T-helper 2 cell (primary cell): ENCODE results near the gene TBC1D32.
"Not testable (repeated sequence)": the region's sequence is repeated elsewhere in the genome, so short reads cannot be mapped to it uniquely, and the experiment has no call there.

Experiments used
- DNase-seq, 5 experiments: peaks; one replicate each; pipeline versions ENCODE4 v3.0.0 to v3.0.0-alpha.2; 2012 to 2022

TBC1D32 gene

DNA sequence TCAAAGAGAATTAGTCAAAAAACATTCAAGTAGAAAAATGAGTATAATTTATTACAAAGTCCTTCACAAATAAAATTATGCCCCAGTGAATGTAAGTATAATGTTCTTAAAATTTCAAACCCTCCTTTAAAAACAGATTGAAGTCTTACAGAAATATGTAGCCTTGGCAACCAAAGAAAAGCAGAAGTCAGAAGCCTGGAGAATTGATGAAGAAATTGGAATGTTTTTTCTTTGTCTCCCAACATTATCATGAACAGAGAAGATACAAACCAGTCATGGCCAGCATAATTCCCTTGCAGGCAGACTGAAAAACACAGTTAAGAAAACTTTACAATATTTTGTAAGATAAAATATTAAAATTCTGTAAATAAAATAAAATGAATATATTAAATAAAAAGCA is 221.9 kb downstream of the TBC1D32 start:
- DNase-seq: no peak

DNA sequence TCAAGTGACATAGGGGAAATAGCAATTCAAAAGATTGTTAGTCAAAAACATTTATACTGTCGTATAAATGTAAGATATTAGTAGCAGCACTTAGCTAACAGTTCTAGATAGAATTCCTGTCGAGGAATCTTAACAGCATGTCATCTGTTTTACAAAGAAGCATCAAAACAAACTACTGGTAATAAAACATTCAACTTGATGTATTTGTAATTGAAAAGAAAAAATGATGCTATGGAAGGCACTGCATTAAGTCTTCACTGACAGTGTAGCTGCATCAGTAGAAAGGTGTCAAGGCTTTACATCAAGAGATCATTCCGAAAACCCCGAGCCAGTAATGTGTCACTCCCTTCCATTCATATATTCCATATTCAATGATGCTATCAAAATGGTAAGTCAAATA is 223.5 kb downstream of the TBC1D32 start:
- DNase-seq: no peak

DNA sequence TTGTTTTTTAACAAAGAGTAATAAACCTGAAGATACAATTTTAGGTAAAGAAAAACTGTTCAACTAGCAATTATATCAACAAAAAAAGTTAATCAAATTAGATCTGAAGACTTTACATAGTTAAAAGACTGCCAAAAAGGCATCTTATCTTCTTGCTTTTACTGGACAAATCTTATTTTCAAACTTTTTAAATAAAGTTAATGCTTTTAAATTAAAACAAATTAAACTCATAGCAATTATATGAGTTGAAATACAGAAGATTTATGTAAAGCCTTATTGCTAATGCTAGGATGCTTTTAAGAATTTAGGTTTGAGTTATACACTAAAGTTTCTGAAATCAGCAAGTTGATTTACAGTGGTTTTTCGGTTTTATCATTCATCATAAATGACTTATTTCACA is 227.3 kb downstream of the TBC1D32 start:
- DNase-seq: no peak

DNA sequence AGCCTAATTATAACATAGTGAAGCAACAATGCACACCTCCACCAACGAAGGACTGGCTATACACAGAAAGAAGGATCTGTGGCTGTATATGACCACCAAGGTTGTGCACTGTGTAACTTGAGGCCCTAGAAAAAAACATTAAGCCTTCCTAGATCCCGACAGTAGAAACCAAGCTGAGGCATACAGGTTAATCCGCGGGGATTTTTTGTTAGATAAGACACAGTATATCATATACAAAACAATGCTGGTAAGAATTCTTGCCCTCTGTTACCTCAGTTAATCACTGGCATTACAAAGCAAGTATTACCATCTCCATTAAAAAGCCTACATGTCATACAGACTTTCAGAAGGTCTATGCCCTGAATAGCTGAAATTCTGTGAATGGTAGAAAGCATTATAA is 228.8 kb downstream of the TBC1D32 start:
- no peak for DNase-seq

DNA sequence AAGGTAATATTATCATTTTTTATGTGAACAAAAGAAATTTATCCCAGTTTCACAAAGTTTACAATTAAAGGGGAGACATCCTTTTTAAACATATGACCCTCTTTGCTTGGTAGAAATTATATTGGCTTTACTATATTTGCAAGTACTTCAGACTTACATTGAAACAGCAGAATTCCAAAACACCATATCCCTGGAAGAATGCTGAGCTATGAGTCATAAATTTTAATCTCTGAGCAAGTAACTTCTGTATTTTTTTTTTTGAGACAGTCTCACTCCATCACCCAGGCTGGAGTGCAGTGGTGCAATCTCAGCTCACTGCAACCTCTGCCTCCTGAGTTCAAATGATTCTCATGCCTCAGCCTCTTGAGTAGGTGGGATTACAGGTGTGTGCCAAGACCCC is 240.4 kb downstream of the TBC1D32 start:
- DNase-seq: no peak

DNA sequence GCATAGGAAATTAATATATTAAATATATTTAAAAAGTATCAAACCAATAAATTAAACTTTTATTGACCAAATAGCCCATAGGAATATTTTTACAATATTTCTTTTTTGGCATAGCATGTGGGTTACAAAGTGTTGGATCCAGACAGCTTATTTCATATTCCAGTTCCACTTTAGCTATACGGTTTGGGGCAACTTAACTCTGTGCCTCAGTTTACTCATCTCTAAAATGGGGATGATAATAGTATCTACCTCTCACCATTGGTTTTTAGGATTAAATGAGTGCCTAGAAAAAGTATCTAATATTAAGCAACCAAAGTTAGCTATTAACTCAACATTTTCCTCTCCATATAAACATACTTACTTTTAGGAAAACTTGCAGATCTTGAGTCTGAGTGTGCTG is 243.8 kb downstream of the TBC1D32 start:
- no peak for DNase-seq

DNA sequence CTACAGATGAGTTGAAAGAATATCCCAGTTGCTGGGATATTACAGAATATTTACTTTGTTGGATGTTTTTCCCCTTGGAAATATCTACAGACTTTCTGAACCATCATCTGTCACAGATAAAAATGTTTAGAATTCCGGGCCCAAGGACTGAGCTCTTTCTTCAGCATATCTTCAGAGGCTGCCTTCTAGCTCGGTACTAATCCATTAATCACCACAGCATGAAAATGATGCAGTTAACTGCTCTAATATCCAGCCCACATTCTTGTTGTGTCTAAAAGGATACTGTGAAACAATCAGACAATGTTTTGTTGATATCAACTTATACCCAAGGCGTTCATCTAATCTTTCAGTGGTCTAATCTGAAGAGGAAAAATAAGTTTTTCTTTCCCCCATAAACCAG is 247.4 kb downstream of the TBC1D32 start:
- DNase-seq: no peak

DNA sequence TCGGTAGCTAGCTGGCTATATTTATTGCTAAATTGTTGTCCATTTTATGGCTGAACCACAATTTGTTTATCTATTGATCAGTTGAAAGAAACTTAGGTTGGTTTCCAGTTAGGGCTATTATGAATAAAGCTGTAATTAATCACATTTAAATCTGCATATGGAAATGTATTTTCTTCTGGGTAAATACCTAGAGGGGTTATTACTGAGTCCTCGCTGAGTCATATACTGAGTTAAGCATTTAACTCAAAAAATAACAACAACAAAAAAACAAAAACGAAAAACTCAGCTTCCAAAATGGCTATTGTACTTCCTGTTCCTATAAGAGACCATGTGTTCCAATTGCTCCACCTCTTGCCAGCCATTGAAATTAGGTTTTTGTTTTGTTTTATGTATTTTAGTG is 258.2 kb downstream of the TBC1D32 start:
- DNase-seq: no peak

DNA sequence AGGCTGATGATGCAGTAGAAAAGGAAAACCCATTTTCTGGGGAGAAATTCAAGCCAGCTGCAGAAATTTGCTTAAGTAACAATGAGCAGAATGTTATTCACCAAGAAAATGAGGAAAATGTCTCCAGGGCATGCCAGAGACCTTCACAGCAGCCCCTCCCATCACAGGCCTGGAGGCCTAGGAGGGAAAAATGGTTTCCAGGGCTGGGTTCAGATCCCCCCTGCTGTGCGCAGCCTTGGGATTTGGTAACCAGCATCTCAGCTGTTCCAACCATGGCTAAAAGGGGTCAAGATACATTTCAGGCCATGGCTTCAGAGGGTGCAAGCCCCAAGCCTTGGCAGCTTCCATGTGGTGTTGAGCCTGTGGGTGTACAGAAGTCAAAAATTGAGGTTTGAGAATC is 265.5 kb downstream of the TBC1D32 start:
- not testable (repeated sequence) for DNase-seq

DNA sequence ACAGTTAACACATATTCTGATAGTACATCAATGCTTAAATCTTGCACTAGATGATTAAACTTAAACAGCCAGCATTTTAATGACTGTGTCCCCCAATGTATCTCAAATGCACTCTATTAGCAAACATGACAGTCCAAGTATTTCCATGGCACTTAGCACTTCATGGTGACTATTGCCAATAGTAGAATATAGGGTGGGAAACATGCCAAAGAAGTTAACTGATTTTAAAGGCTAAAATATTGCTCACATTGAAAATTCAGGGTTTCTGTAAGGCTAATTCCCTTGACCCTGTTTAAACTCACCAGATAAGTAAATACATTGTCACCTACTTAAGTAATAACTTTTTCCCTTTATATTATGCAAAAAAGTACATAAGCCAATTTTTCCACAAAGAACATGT is 266.9 kb downstream of the TBC1D32 start:
- no peak for DNase-seq

DNA sequence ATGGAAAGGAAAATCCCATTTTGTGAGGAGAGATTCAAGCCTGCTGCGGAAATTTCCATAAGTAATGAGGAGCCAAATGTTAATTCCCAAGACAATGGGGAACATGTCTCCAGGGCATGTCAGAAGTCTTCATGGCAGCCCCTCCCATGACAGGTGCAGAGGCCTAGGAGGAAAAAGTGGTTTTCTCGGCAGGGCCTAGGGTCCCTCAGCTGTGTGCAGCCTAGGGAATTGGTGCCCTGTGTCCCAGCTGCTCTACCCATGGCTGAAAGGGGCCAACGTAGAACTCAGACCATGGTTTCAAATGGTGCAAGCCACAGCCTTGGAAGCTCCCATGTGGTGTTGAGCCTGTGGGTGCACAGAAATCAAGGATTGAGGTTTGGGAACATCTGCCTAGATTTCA is 269.9 kb downstream of the TBC1D32 start:
- DNase-seq: no peak

DNA sequence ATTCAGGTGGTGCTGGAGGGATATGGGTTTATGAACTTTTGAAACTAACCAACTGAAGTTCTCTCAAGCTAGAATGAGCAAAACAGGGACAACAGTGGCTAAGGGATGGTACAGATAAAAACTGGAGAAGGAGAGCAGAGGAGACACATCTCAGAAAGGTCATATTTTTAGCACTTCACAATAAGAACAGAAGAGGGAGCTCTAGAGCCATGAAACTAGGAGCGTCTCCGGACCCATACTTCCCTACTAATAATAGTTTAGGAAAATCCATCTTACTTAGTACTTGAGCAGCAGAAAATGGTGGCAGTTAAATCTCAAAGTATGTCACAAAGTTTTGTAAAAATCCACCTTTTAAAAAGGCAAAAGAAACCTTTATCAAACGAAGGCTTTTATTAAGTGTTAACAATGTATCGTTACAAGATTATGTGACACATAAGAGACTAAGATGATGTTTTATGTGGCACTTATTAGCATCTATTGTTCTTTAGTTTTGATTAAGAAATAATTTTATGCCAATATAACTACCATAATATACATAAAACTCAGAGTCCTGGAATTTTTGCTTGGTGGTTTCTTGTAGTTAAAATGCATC is 278.6 kb downstream of the TBC1D32 start:
- peak in 1 of 5 experiments; percentile 18 for DNase-seq

DNA sequence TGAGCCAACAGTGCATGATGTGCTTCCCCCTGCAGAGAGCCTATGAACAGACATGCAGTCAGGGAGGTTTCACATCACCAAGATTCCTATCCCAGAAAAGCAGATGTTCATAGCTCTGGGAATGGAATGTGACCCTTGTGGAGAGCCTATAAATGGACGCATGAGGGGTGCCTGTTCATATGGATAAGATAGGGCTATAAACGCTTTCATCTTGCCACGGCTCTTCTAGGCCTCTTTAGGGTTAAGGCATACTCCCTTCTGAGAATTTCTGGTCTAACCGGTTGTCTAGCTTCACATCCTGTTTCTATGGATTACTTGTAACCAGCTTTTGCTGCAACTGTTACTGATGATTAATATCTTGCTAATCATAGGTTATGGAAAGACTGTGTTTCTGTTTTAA is 285.7 kb downstream of the TBC1D32 start:
- DNase-seq: not testable (repeated sequence)

DNA sequence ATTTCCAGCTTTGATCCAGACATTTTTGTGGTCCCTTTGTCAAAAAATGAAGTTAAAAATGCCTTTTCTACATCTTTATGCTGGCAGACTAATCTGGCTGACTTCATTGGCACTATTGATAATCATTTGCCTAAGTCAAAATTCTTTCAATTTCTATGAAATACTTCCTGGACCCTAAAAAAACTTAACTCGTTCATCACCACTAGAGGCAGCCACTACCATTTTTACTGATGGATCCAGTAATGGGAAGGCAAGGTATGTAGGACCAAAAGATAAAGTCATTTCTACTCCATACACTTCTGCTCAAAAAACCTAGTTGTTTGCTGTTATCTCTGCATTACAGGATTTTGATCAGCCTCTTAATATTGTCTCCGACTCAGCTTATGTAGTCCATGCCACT is 289.4 kb downstream of the TBC1D32 start:
- DNase-seq: not testable (repeated sequence)

DNA sequence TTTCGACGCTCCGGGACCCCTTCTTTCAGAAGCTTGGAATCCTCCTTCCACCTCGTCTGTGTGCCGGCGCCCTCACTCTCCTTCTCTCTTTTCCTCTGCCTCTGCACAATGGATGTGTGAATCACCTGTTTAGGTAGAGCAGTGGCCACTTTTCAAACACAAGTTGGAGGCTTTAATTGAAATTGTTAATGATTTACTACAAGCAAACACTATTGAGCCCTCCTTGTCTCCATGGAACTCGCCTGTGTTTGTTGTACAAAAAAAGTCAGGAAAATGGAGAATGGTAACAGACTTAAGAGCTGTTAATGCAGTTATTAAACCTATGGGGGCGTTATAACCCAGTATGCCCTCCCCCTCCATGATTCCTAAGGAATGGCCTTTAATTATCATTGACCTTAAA is 290.6 kb downstream of the TBC1D32 start:
- not testable (repeated sequence) for DNase-seq

DNA sequence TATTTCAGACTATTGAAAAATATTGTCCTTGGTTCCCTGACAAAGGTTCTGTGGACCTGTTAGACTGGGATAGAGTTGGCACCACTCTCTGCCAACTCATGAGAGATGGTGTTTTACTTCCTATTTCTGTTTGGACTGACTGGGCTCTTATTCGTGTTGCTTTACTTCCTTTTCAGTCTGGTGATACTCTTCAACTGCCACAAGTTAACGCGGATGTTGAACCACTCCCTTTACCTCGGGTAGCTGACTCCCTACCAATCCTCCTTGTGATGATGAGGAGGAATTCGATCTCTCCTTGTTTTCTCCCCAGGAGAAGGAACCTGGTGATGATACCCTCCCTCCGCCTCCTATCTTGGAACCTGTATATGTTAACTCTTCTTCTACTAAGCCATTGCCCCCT is 291.1 kb downstream of the TBC1D32 start:
- not testable (repeated sequence) for DNase-seq

DNA sequence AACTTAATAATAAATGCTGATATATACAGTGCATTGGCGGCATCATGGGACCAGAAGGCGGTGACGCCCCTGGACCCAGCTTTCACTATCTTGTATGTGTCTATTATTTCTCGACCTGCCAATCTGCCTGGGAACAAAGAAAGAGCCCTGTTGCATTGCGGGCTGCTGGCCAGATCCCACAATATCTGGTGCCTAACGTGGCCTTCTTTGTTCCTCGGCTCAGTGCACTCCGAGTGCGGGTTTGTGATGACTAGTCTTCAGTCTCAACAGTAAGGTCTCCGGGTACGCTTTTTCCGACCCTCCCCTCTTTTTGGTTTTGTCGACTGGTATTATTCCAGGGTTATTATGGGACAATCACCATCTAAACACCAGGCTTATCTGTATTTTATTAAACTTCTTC is 291.5 kb downstream of the TBC1D32 start:
- DNase-seq: no peak

DNA sequence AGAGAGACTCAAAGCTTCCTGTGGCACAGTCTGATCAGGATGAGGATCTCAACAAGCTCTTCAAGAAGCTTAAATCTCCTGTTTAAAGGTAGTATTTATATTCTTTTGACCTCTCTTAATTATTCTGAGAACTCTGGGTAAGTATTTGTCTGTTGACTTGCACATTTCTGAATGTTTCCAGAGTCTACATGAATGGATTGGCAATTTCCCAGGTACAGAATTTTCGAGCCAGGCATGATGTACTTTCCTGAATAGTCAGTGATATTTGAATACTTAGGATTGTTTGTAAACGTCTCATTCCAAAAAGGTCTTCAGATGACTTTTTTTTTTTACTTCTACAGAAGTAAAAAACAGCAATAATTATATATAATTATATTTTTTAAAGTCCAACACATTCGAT is 293.4 kb downstream of the TBC1D32 start:
- no peak for DNase-seq

DNA sequence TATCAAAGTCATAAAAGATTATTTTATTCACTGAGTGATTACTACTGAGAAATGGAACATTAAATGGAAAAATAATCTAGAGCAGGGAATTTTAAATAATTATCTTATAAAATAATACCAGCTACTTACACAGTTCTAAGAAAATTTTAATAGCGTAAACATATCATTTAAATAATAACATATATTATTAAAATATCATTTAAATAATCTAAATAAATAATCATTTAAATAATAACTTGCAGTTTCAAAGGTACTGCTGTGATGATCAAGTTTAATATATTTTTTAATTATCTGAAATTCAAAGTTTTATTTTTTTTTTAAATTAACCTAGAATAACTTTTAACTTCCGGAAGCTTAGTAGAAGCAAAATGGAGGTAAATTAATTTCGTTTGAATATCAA is 301.2 kb downstream of the TBC1D32 start:
- DNase-seq: no peak

DNA sequence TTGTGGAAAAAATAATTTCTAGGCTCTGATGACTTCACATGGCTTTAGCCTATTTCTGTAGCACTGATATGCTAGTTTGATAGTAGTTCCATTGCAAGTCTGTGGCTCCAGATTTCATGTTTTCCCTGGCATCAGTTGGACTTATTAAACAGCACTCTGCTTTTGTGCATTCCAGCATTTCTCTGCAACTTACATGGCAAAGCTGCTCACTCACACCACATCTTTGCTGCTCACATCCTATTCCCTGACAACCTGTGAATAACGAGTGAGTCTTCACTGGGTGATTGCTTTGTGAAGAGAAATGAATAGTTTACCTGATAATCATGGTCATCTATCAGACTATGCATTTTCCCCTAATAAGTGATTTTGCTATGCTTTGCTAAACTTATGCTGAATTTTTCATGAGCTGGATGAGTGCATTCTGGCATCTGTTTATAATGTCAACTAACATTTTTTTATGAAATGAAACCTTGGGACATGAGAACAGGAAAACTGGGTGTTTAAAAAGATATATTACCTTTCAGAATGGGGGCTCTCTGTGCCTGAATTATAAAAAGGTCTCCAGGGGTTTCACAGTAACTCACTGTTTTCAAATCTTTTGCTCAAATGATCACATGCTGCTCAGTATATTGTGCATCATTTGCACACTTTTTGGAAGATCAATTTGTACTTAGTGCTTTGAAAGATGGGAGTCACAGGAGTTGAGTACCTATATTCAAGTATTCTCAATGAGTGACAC is 301.8 kb downstream of the TBC1D32 start:
- DNase-seq: no peak
